Upper lobe of left lung (tissue), 4 donors: Measurements from ENCODE around the gene KRT85.

Source experiments
- CTCF ChIP-seq, 6 experiments: fragments of 450-650 bp in 4 of 6; fragments of 200-600 bp in 2 of 6; sonication (generic) in 2 of 6; IDR thresholded peaks; one replicate each; pipeline ENCODE4 v1.5.1; 2016 to 2019; ENCODE audit warnings: antibody characterized with exemption in 6 of 6
- EP300 ChIP-seq, 4 donors: sonication (generic); formaldehyde crosslinking; IDR thresholded peaks; one replicate each; pipeline ENCODE4 v1.5.1; 2017; ENCODE audit warnings: antibody characterized with exemption in 4 of 4, control low read depth in 2 of 4
- POLR2A ChIP-seq, 4 donors: fragments of 450-650 bp; IDR thresholded peaks; one replicate each; pipeline ENCODE4 v1.5.1; 2016 to 2017; ENCODE audit warnings: antibody characterized with exemption in 4 of 4, mild to moderate bottlenecking in 2 of 4
- POLR2AphosphoS5 ChIP-seq, 2 donors: sonication (generic); formaldehyde crosslinking; IDR thresholded peaks; one replicate each; pipeline ENCODE4 v1.5.1; 2017; ENCODE audit warnings: antibody characterized with exemption in 2 of 2

GRCh38 chr12:52401526-52401925 lies 34.2 kb upstream of the KRT85 start:
- no peak for TF ChIP-seq POLR2A (IDR thresholded peaks at IDR 0.05)
- no peak for TF ChIP-seq CTCF (IDR thresholded peaks at IDR 0.05)
- no peak for TF ChIP-seq EP300 (IDR thresholded peaks at IDR 0.05)
- TF ChIP-seq POLR2AphosphoS5 (IDR thresholded peaks at IDR 0.05) = no peak
